Measurements from ENCODE around the gene SOS2. TPM values are rescaled to one million over a fixed set of nuclear protein-coding genes. Genes with fewer than 3 reads are reported as not detected.

The SOS2 gene
- total and polyA plus RNA-seq, 2 donors (not counting 3 experiments of a cell fraction or from before 2014, with no cell fraction given), result 6.7 to 21.3 TPM

- H3K79me2 ChIP-seq (ENCODE audit: control insufficient read depth, insufficient read depth, low read length), result no peaks in the 10 kb centered on the region
- DNase-seq (ENCODE audit: low read depth, low spot score) (no peak), FAIRE-seq (no peak)
- no peak for TF ChIP-seq POLR2AphosphoS5 (IDR thresholded peaks at IDR 0.05; ENCODE audit: insufficient read depth, low read depth, low read length)
- TF ChIP-seq, protein P1, sequence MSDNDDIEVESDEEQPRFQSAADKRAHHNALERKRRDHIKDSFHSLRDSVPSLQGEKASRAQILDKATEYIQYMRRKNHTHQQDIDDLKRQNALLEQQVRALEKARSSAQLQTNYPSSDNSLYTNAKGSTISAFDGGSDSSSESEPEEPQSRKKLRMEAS (IDR thresholded peaks at IDR 0.05; ENCODE audit: insufficient read depth, insufficient read length), result no peak
- TF ChIP-seq EZH2 (IDR thresholded peaks at IDR 0.05; ENCODE audit: borderline replicate concordance, low read depth, low read length, severe bottlenecking), result no peak
- no peak for TF ChIP-seq POLR2A (IDR thresholded peaks at IDR 0.05; ENCODE audit: low read depth, low read length)
- no peak for TF ChIP-seq MYC (IDR thresholded peaks at IDR 0.05; ENCODE audit: low read depth, low read length)
- TF ChIP-seq CTCF (IDR thresholded peaks at IDR 0.05; ENCODE audit: extremely low read depth in 1 of 2, insufficient read depth in 1 of 2, low read depth in 1 of 2, low read length in 2 of 2), result no peak
- TF ChIP-seq GATA2 (IDR thresholded peaks at IDR 0.05; ENCODE audit: insufficient read depth, insufficient read length, low read depth, low read length), result no peak
- no peak for TF ChIP-seq JUN (IDR thresholded peaks at IDR 0.05; ENCODE audit: borderline replicate concordance, insufficient read depth, insufficient read length, low read depth)
- no peak for TF ChIP-seq FOS (IDR thresholded peaks at IDR 0.05; ENCODE audit: borderline replicate concordance, insufficient read depth, low read length)
- H3K4me1 ChIP-seq (ENCODE audit: control insufficient read depth, extremely low read depth, insufficient read depth, low read length), result no peaks in the 10 kb centered on the region
- H3K36me3 ChIP-seq (ENCODE audit: control insufficient read depth in 2 of 2, extremely low read depth in 1 of 2, insufficient read depth in 2 of 2, low read length in 2 of 2), result no peaks in the 10 kb centered on the region
- H3K27me3 ChIP-seq (ENCODE audit: control insufficient read depth in 2 of 2, insufficient read depth in 2 of 2, low read length in 2 of 2), result no peaks in the 10 kb centered on the region
- no peak overlapping the region for H3K27ac ChIP-seq (ENCODE audit: insufficient read depth, low read depth, low read length)
- H3K9me3 ChIP-seq (replicated peaks; ENCODE audit: control insufficient read depth, insufficient read depth, low read length), result no peaks in the 10 kb centered on the region
- H4K20me1 ChIP-seq (replicated peaks; ENCODE audit: control insufficient read depth, extremely low read depth, insufficient read depth, low read length), result no peaks in the 10 kb centered on the region
- no peak overlapping the region for H3K4me2 ChIP-seq (ENCODE audit: insufficient read depth, low read length)
- POLR2A ChIA-PET, result interaction anchor here (0.6 kb wide), 1 partner anchor 87 kb away, joined by 7 read pairs; no protein-coding TSS in a partner anchor
- CTCF ChIA-PET, result interaction anchor here (0.8 to 1.3 kb wide), 3 partner anchors 9 to 226 kb away, joined by 3 to 4 read pairs (median 3); no protein-coding TSS in a partner anchor
- no peaks in the 10 kb centered on the region for H3K9me1 ChIP-seq (replicated peaks; ENCODE audit: control insufficient read depth, extremely low read depth, insufficient read depth, low read length)
- dilution Hi-C loops (cut with MboI; ENCODE audit: extremely low pct_ligation_motif_present, low sequenced_read_pairs) (no loop called here), intact Hi-C loops (cut with micrococcal nuclease) (loop anchor here (10.0 kb wide), 1 partner anchor 47 kb away; no protein-coding TSS in a partner anchor)
- no TSS peak for BruUV-seq (replicated peaks)
- H3K4me3 ChIP-seq (replicated peaks in 1 of 3; ENCODE audit: insufficient read depth in 1 of 3, low read depth in 1 of 3, low read length in 3 of 3), result no peak overlapping the region
- no peak overlapping the region for H2AFZ ChIP-seq (ENCODE audit: low read depth, low read length)
- H3K9ac ChIP-seq (replicated peaks; ENCODE audit: extremely low read depth, insufficient read depth, low read length), result no peak overlapping the region
Observed at GRCh38 chr14:50091240-50091913, 140.0 kb downstream of the SOS2 start.
